T-cell (primary cell): ENCODE results near the gene TLR4. TPM values are rescaled to one million over a fixed set of nuclear protein-coding genes. Genes with fewer than 3 reads are reported as not detected.

ENCODE experiments used
- ATAC-seq, 4 experiments: fragments of 200-7000 bp in 3 of 4; fragments of 150-1000 bp in 1 of 4; cut with Tn5 transposase; replicated peaks in 1 of 4; 1 replicate in 3 of 4; 2 replicates in 1 of 4; pipeline ENCODE4 v1.10.0; 2021; ENCODE audit warnings: moderate library complexity in 3 of 4, mild to moderate bottlenecking in 2 of 4, moderate number of reproducible peaks in 1 of 4
- CTCF ChIA-PET, 2 donors: fragments of 300-600 bp; sonication (Branson Sonifier 250); formaldehyde crosslinking; loops; one replicate each; lab custom pipeline; 2022; ENCODE audit warnings: antibody characterized with exemption in 2 of 2; lab: Charles Lee
- POLR2A ChIA-PET, 2 donors: fragments of 300-600 bp; sonication (Branson Sonifier 250); formaldehyde crosslinking; loops; one replicate each; lab custom pipeline; 2022; ENCODE audit warnings: antibody characterized with exemption in 2 of 2; lab: Charles Lee
- DNase-seq, 35 experiments: peaks; one replicate each; pipeline versions ENCODE4 v3.0.0 to v3.0.0-alpha.2; 2013 to 2023
- H3K27ac ChIP-seq: one replicate; pipeline ENCODE4 v1.5.1; 2013; ENCODE audit warnings: low read length
- H3K27me3 ChIP-seq, 2 experiments: replicated peaks in 1 of 2; 1 replicate in 1 of 2; 2 replicates in 1 of 2; pipeline versions ENCODE4 v1.6.1 to v1.7.0; 2013; ENCODE audit warnings: low read length in 1 of 2, mixed read lengths in 1 of 2; ENCODE audit not compliant: control insufficient read depth in 2 of 2, insufficient read depth in 2 of 2; ENCODE audit errors: extremely low read depth in 1 of 2
- H3K36me3 ChIP-seq, 2 donors: 1 replicate in 1 of 2; 2 replicates in 1 of 2; pipeline versions ENCODE4 v1.6.1 to v1.7.0; 2013; ENCODE audit warnings: low read length in 1 of 2; ENCODE audit not compliant: control insufficient read depth in 2 of 2, insufficient read depth in 1 of 2; ENCODE audit errors: extremely low read depth in 1 of 2
- H3K4me1 ChIP-seq, 2 experiments: 1 replicate in 1 of 2; 2 replicates in 1 of 2; pipeline versions ENCODE4 v1.6.1 to v1.7.0; 2013; ENCODE audit warnings: low read length in 2 of 2, mixed read lengths in 1 of 2; ENCODE audit not compliant: insufficient read depth in 2 of 2, control insufficient read depth in 1 of 2; ENCODE audit errors: extremely low read depth in 1 of 2
- H3K4me3 ChIP-seq, 2 donors: 1 replicate in 1 of 2; 2 replicates in 1 of 2; pipeline versions ENCODE4 v1.5.1 to v1.7.0; 2013; ENCODE audit warnings: mild to moderate bottlenecking in 2 of 2, low read length in 1 of 2, moderate library complexity in 1 of 2; ENCODE audit not compliant: control insufficient read depth in 1 of 2; ENCODE audit errors: extremely low read depth in 1 of 2
- H3K9me3 ChIP-seq: 2 replicates; pipeline ENCODE4 v1.7.0; 2013
- H3K27ac Mint-ChIP-seq, 2 donors: one replicate each; pipeline ENCODE4 v1.8.0; 2020 to 2021; ENCODE audit warnings: mild to moderate bottlenecking in 2 of 2, mixed read lengths in 2 of 2
- H3K27me3 Mint-ChIP-seq, 2 donors: one replicate each; pipeline ENCODE4 v1.8.0; 2021 to 2022; ENCODE audit warnings: mixed read lengths in 2 of 2
- H3K36me3 Mint-ChIP-seq: one replicate; pipeline ENCODE4 v1.8.0; 2021; ENCODE audit warnings: mixed read lengths
- H3K4me1 Mint-ChIP-seq, 3 donors: one replicate each; pipeline ENCODE4 v1.8.0; 2020 to 2022; ENCODE audit warnings: mixed read lengths in 3 of 3, mild to moderate bottlenecking in 1 of 3
- H3K4me3 Mint-ChIP-seq, 3 donors: one replicate each; pipeline ENCODE4 v1.8.0; 2020 to 2022; ENCODE audit warnings: mild to moderate bottlenecking in 3 of 3, mixed read lengths in 3 of 3, moderate library complexity in 3 of 3
- H3K9me3 Mint-ChIP-seq, 3 donors: one replicate each; pipeline ENCODE4 v1.8.0; 2020 to 2022; ENCODE audit warnings: mixed read lengths in 3 of 3
- WGBS: methylation state at CpG from one replicate; pipeline ENCODE4 v1.1.5; 2013; ENCODE audit warnings: missing lambda C conversion rate; ENCODE audit not compliant: insufficient coverage; 5-methylcytosine and 5-hydroxymethylcytosine counted together
- total RNA-seq, 35 experiments: library from RNA in 6 of 35; stranded (reverse) in 6 of 35; fragments of 120-200 nt in 1 of 35; gene quantifications; one replicate each; pipeline versions ENCODE4 v1.2.1 to v1.2.4 and lab custom pipeline; 2013 to 2026

The TLR4 gene
- total RNA-seq, 5 donors from 2014 or later (not counting 1 experiment from before 2014, with no cell fraction given), result 0.08 to 0.18 (median 0.16) TPM

- no peaks in the 10 kb centered on the region for H3K4me1 ChIP-seq
- H3K27me3 ChIP-seq, result peaks cover 6 to 16% of the 10 kb centered on the region in 2 experiments
- POLR2A ChIA-PET, result no interaction called here
- ATAC-seq, result no peak
- no peak overlapping the region for H3K27ac Mint-ChIP-seq
- no peaks in the 10 kb centered on the region for H3K36me3 ChIP-seq
- H3K4me1 Mint-ChIP-seq, result peaks cover 0 to 3% (median 3%) of the 10 kb centered on the region in 3 donors
- H3K27me3 Mint-ChIP-seq, result peaks cover 29 to 36% of the 10 kb centered on the region in 2 donors
- H3K4me3 Mint-ChIP-seq, result no peak overlapping the region
- no peaks in the 10 kb centered on the region for H3K9me3 Mint-ChIP-seq
- no peak overlapping the region for H3K27ac ChIP-seq
- H3K4me3 ChIP-seq, result no peak overlapping the region
- no peaks in the 10 kb centered on the region for H3K36me3 Mint-ChIP-seq
- 5% methylated on average over 40 of the region's 46 CpGs for WGBS
- DNase-seq, result no peak
- no peaks in the 10 kb centered on the region for H3K9me3 ChIP-seq
- CTCF ChIA-PET, result no interaction called here
Measured at GRCh38 chr9:117744856-117745389, 40.7 kb downstream of the TLR4 start.

GRCh38 chr9:117745598-117745997 lies 41.4 kb downstream of the TLR4 start:
- H3K27ac Mint-ChIP-seq, result no peak overlapping the region
- Histone ChIP-seq H3K4me1 (no peaks in the 10 kb centered on the region), H3K9me3 (no peaks in the 10 kb centered on the region), H3K27ac (no peak overlapping the region), H3K4me3 (no peak overlapping the region), H3K27me3 (peaks cover 6 to 16% of the 10 kb centered on the region in 2 experiments), H3K36me3 (no peaks in the 10 kb centered on the region)
- peaks cover 29 to 36% of the 10 kb centered on the region in 2 donors for H3K27me3 Mint-ChIP-seq
- no peak for DNase-seq
- POLR2A ChIA-PET, result no interaction called here
- ATAC-seq, result no peak
- 69% methylated on average over 3 of the region's 8 CpGs for WGBS
- H3K9me3 Mint-ChIP-seq, result no peaks in the 10 kb centered on the region
- CTCF ChIA-PET, result no interaction called here
- H3K36me3 Mint-ChIP-seq, result no peaks in the 10 kb centered on the region
- H3K4me1 Mint-ChIP-seq, result peaks cover 0 to 3% (median 3%) of the 10 kb centered on the region in 3 donors
- H3K4me3 Mint-ChIP-seq, result no peak overlapping the region

- Histone ChIP-seq H3K4me1 (no peaks in the 10 kb centered on the region), H3K9me3 (no peaks in the 10 kb centered on the region), H3K27me3 (peaks cover 6 to 16% of the 10 kb centered on the region in 2 experiments), H3K36me3 (no peaks in the 10 kb centered on the region), H3K4me3 (no peak overlapping the region), H3K27ac (no peak overlapping the region)
- no peak overlapping the region for H3K4me3 Mint-ChIP-seq
- H3K27me3 Mint-ChIP-seq, result peaks cover 29 to 36% of the 10 kb centered on the region in 2 donors
- no CpG with 5 or more reads among the region's 4 CpGs for WGBS
- no peaks in the 10 kb centered on the region for H3K9me3 Mint-ChIP-seq
- H3K36me3 Mint-ChIP-seq, result no peaks in the 10 kb centered on the region
- ChIA-PET CTCF (no interaction called here), POLR2A (no interaction called here)
- no peak overlapping the region for H3K27ac Mint-ChIP-seq
- peaks cover 0 to 3% (median 3%) of the 10 kb centered on the region in 3 donors for H3K4me1 Mint-ChIP-seq
- no peak for ATAC-seq
- no peak for DNase-seq
Measured at GRCh38 chr9:117746263-117746662, 42.1 kb downstream of the TLR4 start.

- Histone ChIP-seq H3K36me3 (no peaks in the 10 kb centered on the region), H3K27me3 (peaks cover 6 to 15% of the 10 kb centered on the region in 2 experiments), H3K27ac (no peak overlapping the region), H3K9me3 (no peaks in the 10 kb centered on the region), H3K4me3 (no peak overlapping the region), H3K4me1 (no peaks in the 10 kb centered on the region)
- Mint-ChIP-seq H3K36me3 (no peaks in the 10 kb centered on the region), H3K9me3 (no peaks in the 10 kb centered on the region), H3K4me1 (peaks cover 0 to 3% (median 3%) of the 10 kb centered on the region in 3 donors), H3K27ac (no peak overlapping the region), H3K27me3 (peaks cover 32% of the 10 kb centered on the region in 2 donors), H3K4me3 (no peak overlapping the region)
- ATAC-seq, result no peak
- ChIA-PET POLR2A (no interaction called here), CTCF (no interaction called here)
- DNase-seq, result no peak
- 50% methylated on average over 1 of the region's 5 CpGs for WGBS
Measured at GRCh38 chr9:117747386-117747970, 43.3 kb downstream of the TLR4 start.

- Histone ChIP-seq H3K27me3 (peaks cover 3 to 4% of the 10 kb centered on the region in 2 experiments), H3K9me3 (no peaks in the 10 kb centered on the region), H3K36me3 (no peaks in the 10 kb centered on the region), H3K27ac (no peak overlapping the region), H3K4me3 (no peak overlapping the region), H3K4me1 (no peaks in the 10 kb centered on the region)
- H3K9me3 Mint-ChIP-seq, result no peaks in the 10 kb centered on the region
- H3K27ac Mint-ChIP-seq, result no peak overlapping the region
- peaks cover 0 to under 1% (median 0%) of the 10 kb centered on the region in 3 donors for H3K4me1 Mint-ChIP-seq
- no peak for ATAC-seq
- no peak overlapping the region for H3K4me3 Mint-ChIP-seq
- no peak for DNase-seq
- ChIA-PET POLR2A (interaction anchor here in 1 of 2 donors (0.8 kb wide), 1 partner anchor 298 kb away, joined by 3 read pairs; no protein-coding TSS in a partner anchor), CTCF (no interaction called here)
- 14% methylated on average over 1 of the region's 2 CpGs for WGBS
- peaks cover 21 to 24% of the 10 kb centered on the region in 2 donors for H3K27me3 Mint-ChIP-seq
- no peaks in the 10 kb centered on the region for H3K36me3 Mint-ChIP-seq
Measured at GRCh38 chr9:117750401-117750800, 46.2 kb downstream of the TLR4 start.

- H3K4me1 ChIP-seq, result no peaks in the 10 kb centered on the region
Measured at GRCh38 chr9:117752894-117753293, 48.7 kb downstream of the TLR4 start.

More at GRCh38 chr9:117752894-117753293, 48.7 kb downstream of the TLR4 start:
- ChIA-PET CTCF (no interaction called here), POLR2A (interaction anchor here in 1 of 2 donors (0.6 kb wide), 1 partner anchor 29 kb away, joined by 3 read pairs; no protein-coding TSS in a partner anchor)
- Mint-ChIP-seq H3K36me3 (no peaks in the 10 kb centered on the region), H3K27ac (no peak overlapping the region), H3K4me3 (no peak overlapping the region), H3K4me1 (no peaks in the 10 kb centered on the region), H3K27me3 (peaks cover 8 to 12% of the 10 kb centered on the region in 2 donors), H3K9me3 (no peaks in the 10 kb centered on the region)
- DNase-seq (no peak), ATAC-seq (no peak)
- 85% methylated on average over 2 of the region's 2 CpGs for WGBS
- Histone ChIP-seq H3K27me3 (no peaks in the 10 kb centered on the region), H3K27ac (no peak overlapping the region), H3K4me3 (no peak overlapping the region), H3K36me3 (no peaks in the 10 kb centered on the region), H3K9me3 (no peaks in the 10 kb centered on the region)
